HuH-7 (cell line): ENCODE data around the gene EML4.

ENCODE experiments used
- DNase-seq: peaks from one replicate; pipeline ENCODE4 v3.0.0; 2011; ENCODE audit warnings: low spot score

Gene EML4

DNA sequence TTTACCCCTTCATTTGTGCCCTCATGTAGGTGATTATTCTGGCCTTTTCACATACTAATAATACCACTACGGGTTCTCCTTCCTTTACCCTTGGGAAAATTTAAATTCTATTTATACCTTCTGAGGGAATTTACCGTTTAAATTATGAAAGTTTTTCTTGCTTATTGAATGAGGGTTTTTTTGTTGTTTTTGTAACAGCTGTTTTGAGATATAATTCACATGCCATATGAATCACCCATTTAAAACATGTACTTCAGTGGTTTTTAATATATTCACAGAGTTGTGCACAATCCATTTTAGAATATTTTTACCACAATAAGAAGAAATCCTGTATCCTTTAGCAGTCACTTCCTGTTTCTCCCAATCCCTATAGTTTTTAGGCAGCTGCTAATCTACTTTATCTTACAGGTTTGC, 54.7 kb downstream of the EML4 start:
- DNase-seq: no peak

DNA sequence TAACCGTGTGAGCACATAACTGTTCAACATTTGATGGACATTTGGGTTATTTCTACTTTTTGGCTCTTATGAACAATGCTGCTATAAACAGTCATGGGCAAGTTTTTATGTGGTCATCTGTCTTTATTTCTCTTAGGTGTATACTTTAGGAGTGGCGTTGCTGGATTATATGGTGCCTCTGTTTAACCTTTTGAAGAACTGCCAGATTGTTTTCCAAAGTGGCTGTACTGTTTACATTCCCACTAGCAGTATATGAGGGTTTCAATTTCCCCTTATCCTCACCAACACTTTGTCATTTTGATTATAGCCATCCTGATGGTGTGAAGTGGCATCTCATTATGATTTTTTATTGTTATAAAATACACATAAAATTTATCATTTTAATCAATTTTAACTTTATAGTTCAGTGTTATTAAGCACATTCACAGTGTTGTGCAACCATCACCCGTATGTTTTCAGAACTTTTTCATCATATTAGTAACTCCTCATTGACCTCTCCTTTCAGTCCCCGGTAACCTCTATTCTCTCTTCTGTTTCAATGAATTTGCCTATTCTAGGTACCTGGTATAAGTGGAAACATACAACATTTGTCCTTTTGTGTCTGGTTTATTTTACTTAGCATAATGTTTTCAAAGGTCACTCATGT, 55.4 kb downstream of the EML4 start:
- DNase-seq: no peak

- DNase-seq: no peak
Measured at GRCh38 chr2:42225573-42225972, 56.4 kb downstream of the EML4 start.

- no peak for DNase-seq
Measured at GRCh38 chr2:42227491-42227890, 58.3 kb downstream of the EML4 start.

GRCh38 chr2:42228101-42228500, 58.9 kb downstream of the EML4 start:
- DNase-seq: no peak

GRCh38 chr2:42229949-42230348, 60.8 kb downstream of the EML4 start:
- no peak for DNase-seq

DNA sequence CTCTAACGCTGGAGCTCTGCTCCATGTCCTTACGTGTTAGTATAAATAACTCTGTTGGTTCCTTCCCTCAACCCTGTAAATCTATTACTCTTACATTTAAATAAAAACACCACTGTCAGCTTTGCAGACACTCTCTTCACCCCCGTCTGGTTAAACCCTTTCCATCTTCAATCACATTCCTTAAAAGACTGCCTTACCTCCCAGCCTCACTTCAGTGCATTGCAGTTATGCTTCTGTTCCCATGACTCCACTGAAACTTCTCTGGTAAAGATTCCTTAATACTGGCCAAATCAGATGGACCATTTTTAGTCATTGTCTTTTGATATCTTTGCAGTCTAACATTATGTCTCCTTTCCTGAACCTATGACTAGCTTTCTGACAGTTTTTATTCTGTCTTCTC, 61.7 kb downstream of the EML4 start:
- no peak for DNase-seq

DNA sequence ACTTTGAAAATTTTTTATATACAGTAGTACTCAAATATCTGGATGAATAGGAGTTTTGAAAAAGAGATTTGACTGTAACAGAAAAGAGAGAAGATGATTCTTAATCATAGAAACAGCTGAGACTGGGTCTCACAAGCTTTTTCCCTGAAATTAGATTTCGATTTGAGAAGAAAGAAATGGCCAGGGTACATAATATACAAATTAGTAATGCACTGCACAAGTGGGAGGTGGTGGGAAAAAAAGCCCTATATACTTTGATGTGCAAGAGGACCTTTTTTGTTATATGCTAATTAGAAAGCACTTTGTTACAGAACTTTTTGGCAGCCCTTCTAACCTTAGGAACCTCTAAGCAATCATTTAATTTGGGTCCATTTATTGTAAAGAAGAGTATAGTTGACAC, 62.9 kb downstream of the EML4 start:
- DNase-seq: no peak

DNA sequence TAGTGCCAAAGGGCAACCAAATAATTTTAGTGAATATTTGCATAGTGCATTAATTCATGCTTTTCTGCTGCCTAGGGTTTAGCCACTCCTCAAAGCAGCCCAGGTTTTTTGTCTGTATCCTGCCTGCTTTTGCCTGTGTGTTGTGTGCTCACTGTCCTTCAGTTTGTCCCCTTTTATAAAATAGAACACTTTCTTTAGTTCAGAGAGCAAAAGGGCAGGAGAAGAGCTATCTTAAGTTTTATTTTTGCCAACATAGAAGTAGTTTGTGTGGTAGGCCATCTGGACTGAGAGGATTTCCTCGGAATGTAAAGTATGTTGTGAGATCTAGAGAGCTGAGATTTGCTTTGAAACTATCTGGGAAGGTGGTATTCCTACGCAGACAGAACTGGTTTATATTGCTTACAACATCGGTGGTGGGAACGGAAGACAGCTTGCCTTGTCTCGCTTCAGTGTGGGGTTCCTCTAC, 64.9 kb downstream of the EML4 start:
- no peak for DNase-seq

DNA sequence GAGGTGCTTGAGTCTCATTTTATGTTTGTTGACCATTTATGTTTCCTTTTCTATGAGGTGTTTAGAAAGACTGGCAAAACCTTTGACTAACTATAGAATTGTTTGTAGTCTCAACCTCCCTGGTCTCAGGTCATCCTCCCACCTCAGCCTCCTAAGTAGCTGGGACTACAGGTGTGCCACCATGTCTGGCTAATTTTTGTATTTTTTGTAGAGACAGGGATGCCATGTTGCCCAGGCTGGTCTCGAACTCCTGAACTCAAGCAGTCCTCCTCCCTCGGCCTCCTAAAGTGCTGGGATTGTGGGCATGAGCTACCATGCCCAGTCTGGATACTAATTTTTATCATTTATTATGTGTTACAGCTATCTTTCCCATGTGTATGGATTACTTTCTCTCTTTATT, 67.8 kb downstream of the EML4 start:
- no peak for DNase-seq

GRCh38 chr2:42238644-42239288, 69.6 kb downstream of the EML4 start:
- no peak for DNase-seq

DNA sequence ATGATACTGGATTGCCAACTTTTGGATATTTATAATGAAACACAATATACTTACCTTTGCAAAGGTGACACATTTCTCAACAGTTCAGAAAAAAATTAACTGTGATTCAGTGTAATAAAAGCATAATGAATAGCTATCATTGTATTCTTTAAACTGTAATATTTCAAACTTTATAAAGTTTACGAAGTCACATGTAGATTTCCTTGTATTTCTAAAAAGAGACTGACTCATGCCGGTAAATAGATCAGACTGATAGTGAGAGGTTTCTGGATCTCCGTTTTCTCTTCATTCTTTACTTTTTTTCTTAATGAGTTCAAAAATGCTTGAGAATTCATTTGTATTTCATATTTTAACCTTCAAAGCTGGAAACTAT, 70.1 kb downstream of the EML4 start:
- DNase-seq: no peak

GRCh38 chr2:42239811-42240210, 70.7 kb downstream of the EML4 start:
- no peak for DNase-seq

GRCh38 chr2:42241517-42241916, 72.4 kb downstream of the EML4 start:
- DNase-seq: no peak

DNA sequence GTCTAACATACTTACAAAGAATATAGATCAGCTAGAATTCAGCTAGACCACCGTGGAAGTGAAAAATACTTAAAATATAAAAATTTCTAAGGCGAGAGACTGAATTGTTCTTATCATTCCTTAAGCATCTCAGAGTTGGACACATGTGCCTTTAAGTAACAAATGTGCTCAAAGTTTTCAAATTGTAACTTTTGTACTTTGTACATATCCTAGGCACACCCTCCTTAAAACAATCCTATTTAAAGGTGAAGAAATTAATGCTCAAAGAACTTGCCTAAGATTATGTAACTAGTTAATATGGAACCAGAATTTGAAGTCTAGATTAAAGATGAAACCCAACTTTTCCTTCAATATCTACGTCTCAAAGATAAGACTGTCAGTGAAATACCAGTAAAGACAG, 74.1 kb downstream of the EML4 start:
- DNase-seq: no peak

DNA sequence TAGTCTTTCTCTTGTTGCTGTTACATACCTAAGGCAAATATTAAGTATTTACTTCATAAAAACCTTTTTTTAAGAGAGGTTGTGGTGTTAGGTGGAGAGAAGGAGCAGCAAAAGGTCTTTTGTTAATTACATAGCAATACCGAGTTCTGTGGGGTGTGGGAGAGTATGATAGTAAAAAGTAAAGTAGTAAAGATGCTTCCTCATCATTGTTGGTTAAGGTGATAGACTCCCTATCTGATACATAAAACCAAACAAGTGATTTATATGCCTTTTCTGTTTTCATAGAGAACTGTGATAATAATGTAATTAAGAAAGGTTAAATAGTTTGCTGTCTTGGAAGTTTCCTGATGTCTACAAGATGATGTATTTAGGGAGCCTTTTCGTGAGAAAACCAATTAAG, 75.4 kb downstream of the EML4 start:
- no peak for DNase-seq

DNA sequence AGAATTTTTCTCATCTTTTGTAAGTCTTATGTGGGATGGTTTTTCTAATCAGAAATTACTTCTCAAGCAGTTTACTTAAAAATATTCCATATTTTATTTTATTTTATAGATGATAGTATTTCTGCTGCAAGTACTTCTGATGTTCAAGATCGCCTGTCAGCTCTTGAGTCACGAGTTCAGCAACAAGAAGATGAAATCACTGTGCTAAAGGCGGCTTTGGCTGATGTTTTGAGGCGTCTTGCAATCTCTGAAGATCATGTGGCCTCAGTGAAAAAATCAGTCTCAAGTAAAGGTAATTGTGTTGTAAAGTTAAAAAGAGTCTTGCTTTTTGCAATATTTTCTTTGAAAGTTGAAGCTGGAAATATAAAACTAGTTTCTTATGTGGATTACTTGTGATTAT, 76.2 kb downstream of the EML4 start:
- DNase-seq: no peak

GRCh38 chr2:42246562-42246961, 77.4 kb downstream of the EML4 start:
- no peak for DNase-seq

DNA sequence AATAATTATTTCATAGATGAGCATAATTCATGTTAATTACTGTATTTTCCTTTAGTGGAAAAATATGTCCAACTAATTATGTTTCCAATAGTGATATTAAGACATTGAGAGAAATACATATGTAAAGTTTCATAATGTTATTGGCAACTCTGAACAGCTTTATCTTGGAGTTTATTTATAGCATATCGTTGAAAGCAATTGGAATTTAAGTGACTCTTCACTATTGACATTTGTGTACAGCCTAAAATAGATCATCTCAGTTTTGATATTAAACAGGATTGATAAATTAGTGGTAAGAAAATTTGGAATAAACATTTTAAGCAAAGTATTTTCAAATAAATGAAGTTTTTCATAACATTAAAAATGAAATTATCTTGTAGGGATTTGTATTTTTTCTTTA, 79.7 kb downstream of the EML4 start:
- no peak for DNase-seq

DNA sequence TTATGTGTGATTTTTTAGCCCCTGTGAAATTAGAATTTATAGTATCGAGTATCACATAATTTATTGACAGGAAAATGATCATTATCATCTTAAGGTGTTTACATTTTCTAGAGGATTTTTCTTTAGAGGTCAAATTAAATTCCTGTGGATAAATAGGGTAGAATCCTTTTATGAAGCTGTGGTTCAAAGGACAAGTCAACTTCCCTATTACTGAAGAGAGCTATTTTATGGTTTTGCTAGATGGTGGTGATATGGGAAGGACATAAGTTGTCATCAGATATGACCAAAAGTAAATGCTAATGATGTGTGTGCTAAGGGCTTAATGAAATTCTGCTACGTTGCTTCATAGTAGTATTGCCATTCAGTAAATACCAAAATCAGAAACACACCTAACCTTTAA, 80.1 kb downstream of the EML4 start:
- no peak for DNase-seq

DNA sequence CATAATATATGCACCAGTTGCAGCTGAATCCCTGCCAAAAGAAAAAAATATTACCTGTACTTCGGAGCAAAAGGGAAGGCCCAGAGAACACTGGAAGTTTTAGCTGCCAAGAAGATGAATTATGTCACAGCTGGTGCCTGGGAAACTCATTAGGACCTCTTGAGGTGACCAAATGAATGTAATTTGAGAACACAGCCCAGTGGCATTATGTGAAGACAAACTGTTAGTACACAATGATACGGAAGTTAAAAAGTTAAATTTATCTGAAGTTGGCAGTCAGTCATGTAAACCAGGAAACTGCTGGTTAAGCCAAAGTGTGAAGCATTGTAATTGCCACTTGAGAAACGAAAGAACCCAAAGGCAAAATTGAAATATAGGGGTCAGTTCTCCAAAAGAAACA, 80.7 kb downstream of the EML4 start:
- DNase-seq: no peak

DNA sequence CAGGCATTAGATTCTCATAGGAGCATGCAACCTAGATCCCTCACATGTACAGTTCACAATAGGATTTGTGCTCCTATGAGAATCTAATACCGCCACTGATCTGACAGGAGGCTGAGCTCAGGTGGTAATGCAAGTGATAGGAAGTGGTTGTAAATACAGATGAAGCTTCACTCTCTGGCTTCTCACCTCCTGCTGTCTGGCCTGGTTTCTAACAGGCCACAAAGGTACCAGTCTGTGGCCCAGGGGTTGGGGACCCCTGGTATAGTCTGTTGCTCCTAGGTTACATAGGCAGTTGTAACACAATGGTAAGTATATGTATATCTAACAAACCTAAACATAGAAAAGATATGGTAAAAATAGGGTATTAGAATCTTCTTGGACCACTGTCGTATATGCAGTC, 81.8 kb downstream of the EML4 start:
- no peak for DNase-seq

GRCh38 chr2:42252464-42252863, 83.3 kb downstream of the EML4 start:
- no peak for DNase-seq

DNA sequence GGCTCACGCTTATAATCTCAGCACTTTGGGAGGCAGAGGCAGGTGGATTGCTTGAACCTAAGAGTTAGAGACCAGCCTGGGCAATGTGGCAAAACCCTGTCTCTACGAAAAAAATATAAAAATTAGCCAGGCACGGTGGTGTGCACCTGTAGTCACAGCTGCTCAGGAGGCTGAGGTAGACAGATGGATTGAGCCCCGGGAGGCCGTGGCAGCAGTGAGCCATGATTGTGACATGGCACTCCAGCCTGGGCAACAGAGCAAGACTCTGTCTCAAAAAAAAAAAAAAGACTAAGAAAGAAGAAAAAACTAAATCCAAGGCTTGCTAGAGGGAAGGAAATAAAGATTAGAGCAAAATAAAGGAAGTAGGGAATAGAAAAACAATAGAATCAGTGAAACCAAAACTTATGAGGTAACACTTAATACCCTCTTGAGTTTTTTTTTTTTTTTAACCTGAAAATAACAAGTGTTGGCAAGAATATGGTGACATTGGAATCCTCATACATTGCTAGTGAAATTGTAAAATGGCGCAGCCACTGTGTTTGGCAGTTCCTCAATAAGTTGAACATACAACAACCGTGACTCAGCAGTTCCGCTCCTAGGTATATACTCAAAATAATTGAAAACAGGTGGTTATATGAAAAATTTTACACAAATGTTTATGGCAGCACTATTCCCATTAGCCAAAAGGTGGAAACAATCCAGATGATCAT, 85.2 kb downstream of the EML4 start:
- DNase-seq: no peak
